Measurements from ENCODE around the gene TOR4A.

TOR4A gene

DNA sequence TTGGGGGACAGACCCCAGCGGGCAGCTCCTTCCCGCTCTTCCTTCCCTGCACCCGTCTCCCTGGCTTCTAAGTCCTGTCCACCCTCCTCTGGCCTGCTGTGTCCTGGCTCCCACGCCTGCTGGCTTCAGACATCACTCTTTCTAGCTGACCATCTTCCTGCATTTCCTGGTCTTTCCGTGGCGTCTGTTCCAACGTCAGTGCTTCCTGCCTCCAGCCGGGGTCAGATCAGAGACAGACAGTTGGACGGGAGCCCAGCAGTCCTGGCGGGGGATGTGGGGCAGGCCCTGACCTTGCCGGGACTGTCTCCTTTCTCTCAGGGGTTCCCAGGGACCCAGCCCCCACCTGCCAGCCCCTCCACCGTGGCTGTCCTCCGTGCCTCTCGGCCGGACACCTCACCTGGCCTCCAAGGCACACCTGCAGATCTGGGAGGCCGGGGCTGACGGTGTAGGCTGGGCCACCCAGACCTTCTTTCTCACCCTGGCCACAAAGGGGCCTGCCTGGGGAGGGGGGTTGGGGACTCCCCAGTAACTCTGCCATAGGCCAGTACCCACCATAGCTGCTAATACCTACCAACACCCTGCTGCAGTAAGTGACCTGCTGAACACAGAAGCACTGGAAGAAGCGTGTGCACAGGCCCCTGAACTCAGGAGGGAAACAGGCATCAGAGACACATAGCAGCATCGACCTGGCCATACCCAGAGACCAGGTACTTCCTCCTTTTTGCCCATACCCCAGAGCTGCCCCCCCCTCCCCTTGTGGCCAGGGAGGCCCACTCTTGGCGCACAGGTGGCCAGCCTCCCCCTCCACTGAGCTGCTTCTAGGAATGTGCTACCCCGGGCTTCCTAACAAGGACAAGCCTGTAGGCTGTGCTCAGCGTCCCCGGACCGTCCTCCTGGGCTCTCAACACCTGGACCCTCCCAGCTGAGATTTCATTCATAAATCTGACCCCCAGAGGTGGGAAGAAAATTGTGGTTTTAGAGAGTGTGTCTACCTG lies 19.4 kb downstream of the TOR4A start:
- DNase-seq: no peak

DNA sequence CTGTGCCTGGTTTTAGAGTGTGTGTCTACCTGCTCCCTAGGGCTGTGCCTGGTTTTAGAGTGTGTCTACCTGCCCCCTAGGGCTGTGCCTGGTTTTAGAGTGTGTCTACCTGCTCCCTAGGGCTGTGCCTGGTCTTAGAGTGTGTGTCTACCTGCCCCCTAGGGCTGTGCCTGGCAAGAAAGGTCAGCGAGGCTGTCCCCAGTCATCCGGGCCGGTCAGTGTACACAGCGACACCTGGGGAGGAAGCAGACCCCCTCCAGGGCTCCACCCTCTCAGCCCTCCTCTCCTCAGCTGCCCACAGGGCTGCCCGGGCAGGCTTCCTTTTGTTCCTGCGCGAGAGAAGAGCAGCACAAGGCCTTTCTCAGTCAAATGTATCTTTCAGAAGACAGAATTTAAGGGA lies 20.4 kb downstream of the TOR4A start:
- no peak for DNase-seq

DNA sequence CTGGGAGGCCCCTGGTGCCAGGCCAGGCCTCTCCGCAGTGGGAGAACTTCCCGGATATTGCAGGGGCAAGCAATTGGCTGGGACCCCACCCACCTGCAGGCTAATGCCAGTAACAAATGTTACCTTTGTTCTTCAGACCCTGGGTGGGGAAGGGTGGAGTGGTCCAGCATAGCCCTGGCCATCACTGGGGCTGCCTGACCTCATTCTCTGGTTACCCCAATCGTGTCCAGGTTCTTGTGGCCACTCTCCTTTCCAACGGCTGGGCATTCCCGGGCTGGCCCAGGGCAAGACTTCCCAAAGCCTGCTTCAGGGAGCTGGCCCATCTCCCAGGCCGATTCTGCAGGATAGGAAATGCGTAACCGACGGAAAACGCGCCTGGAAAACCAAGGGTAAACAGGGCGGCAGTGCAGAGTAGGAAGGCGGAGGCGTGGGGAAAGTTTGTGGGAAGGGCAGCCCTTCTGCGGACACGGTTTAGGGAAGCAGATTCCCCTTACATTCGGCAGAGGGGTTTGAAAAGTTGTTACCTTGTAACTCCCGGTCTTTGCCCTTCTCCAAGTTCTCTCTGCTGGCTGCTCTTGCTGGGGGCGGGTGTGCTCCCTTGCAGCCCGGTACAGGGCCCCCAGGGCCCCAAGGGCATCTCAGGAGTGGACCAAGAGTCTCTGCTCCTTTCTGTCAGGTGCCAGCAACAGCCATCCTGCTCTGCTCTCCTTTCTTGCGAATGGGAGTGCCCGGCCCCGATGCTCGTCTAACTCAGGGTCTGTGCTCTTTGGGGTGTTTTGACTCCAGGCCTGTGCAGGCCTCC lies 21.1 kb downstream of the TOR4A start:
- DNase-seq: no peak

DNA sequence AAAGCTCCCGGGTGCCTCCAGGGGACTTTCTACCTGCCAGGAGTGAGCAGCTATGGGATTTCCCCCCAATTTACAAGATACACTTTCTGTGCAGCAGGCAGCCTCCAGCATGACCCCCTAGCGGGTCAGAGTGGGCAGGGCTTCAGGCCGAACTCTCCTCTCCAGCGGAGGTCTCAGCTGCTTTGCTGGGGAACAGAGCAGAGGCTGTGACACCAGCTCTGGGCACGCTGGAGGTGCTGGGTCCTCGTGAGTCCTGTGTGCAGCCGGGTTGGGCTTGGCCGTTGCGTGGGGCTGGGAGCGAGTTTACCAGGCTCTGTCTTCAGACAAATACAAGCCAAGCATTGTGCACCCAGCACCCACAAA lies 21.7 kb downstream of the TOR4A start:
- DNase-seq: no peak

DNA sequence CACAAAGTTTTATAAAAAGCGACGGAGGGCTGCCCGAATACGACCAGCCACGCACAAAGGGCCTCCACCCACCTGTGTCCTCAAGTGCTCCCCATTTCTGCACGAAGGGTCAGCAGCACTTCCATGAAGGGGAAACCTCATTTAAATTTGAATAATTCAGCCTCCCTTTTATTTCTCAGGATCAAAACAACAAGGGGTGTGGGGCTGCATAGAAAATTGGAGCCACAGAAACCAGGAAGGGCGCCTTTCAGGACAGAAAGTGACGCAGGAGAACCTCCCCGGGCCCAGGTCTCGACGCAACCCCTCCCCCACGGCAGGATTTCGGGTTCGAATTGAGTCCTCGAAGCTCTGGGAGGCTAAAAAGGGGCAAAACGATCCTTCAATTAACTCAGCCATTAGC lies 22.4 kb downstream of the TOR4A start:
- DNase-seq: peak; percentile 12

DNA sequence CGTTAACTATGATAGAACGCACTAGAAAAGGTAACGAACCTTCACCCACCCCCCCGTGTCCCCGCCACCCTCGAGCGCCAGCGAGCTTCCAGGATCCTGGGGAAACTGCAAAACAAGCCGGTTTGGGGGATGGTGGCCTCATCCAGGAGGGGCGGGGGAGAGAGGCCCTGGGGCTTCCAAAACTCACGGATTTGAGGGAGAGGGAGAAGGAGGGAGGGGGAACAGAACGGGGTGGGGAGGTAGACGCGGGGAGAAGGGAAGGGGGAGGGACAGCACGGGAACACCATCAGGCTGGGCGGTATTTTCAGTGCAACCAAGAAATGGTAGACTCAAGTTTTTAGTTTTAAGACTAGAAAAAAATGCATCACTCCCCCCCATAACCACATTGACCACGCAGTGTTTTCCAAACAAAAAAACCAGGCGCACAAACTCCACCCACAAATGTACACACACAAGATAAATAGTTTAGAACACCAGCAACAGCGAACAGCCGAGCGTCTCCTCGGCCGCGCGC lies 23.1 kb downstream of the TOR4A start:
- no peak for DNase-seq

DNA sequence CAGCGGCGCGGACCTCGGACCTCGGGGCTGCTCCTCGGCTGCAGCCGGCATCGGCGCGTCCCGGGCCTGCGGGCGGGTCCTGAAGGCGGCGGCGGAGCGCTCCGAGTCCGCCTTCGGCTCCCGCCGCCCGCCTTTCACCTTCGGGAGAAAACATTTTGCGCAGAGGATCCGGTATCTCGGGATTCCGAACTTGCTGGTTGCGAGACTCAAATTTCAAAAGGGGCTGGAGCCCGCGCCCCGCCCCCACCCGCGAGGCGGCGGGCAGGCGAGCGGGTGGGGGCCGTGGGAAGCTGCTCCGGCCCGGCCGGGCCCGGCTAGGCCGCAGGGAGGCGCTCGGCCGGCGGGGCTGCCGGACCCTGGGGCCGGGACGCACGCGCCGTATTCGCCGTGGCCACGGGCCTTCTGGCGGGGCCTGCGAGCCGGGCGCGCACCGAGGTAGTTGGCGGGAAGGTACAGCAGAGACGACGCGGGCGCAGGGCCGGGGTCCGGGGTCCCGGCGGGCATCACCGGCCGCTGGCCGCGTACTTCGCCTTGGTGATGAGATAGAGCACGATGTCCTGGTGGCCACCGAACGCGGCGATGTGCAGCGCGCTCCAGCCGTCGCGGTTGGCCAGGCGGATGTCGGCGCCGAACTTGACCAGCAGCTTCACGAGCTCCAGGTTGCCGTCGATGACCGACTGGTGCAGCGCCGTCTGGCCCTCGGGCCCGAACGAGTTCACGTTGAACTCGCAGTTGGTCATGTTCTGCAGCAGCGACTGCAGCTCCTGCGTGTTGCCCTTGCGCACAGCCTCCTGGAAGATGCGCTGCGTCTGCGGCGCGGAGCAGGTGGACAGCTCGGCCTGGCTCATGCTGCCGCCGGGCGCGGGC lies 23.8 kb downstream of the TOR4A start:
- DNase-seq: peak; percentile 30

DNA sequence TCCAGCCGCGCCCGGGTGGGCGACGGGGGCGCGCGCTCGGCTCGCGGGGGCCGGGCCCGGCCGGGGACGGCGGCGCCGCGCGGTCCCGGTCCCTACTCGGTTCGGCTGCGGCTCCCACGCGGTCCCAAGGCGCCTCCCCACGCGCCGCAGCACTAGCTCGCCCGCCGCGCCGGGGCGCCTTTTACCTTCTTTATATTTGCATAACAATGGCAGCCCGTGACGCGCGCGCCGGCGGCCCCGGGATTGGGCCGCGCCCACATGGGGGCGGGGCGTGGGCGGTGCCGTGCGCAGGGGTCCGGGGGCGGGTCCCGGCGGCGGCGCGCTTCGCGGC lies 24.6 kb downstream of the TOR4A start, which contains the start of gene NRARP:
NRARP (minus strand) TSS at position 154 of the 331 bp plus-strand sequence. CDS start 343 bp downstream, outside the sequence.
- DNase-seq: peak; percentile 75

DNA sequence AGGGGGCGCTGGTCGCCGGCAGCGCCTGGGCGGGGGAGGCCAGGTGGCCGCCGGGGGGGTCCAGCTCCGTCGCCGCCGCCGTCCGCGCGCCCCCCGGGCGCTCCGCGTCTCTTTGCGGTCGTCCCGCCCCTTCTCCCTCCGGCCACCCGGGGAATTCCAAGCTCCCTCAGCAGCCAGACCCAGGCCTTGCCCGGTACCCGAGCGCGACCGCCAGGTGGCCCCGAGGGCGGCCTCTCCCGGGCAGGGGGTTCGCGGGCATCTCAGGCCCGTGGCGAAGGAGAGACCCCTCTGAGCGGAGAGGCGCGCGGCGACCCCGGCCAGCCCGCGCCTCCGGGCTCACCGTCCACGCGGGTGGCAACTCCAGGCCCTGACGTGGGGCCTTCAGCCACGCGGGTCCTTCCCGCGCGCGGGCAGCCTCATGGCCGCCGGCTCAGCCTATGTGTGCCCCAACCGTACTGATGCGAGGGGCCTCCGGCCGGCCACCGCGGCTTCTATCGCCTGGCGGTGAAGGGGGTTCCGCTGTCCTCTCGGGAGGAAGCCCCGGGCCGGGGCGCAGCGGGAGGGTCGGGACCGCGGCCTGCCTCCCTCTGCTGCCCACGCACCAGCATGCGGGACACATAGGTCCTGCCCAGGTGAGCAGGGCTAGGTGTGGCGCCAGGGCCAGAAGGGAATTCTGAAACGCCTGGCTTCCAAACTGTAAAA lies 25.1 kb downstream of the TOR4A start:
- DNase-seq: peak; percentile 74

DNA sequence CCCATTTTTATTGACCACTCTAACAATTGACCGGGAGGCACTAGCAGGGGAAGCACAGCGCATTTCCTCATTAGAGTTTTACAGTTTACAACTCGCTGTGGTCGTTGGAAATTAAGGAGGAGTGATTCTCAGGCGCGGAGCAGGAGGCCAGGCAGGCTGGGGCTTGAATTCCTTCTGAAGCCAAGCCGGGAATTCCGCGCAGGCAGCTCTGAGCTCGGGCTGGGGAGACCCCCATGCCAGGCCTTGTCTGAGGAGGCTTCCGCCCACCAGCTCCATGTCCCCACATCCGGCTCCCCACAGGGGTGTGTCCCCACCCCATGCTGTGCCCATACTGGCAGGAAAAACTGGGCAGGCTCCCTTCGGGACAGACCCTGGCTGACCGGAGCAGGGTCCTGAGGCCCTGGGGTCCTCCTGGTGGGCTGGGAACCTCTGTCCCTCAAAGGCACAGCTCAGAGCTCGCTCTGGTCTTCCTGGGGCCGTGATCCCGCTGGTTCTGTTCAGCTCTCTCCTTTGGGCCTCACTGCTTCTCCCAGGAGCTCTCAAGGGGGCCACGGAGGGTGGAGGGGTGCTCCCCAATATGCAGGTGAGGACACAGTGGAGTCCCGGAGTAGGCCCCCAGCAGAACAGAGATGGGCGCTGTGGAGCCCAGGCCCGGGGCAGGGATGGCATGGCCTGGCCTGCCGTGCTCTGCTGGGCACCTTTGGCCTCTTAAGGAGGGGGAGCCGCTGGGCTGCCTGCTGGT lies 25.8 kb downstream of the TOR4A start:
- no peak for DNase-seq

DNA sequence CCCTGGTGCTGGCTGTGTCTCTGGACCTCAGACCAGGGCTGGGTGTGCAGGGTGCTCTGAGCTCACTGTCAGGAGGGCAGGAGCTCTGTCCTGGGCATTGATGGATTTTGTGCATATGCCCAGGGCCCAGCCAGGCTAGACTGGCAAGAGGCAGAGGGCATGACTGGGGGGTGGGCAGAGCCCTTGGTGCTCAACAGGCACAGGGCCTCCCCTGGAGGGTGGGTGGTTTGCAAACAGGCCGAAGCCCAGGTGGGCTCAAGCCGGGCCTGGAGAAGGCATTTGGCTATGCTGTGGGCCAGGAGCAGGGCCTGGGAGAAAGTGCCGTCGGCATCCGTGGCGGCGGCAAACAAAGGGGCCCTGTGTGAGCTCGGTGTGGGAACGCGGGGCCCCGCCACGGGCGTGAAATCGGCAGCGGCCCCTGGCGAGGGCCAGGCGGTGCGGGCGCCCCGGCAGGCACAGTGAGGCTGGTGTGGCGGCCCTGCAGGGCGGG lies 26.4 kb downstream of the TOR4A start:
- DNase-seq: no peak

DNA sequence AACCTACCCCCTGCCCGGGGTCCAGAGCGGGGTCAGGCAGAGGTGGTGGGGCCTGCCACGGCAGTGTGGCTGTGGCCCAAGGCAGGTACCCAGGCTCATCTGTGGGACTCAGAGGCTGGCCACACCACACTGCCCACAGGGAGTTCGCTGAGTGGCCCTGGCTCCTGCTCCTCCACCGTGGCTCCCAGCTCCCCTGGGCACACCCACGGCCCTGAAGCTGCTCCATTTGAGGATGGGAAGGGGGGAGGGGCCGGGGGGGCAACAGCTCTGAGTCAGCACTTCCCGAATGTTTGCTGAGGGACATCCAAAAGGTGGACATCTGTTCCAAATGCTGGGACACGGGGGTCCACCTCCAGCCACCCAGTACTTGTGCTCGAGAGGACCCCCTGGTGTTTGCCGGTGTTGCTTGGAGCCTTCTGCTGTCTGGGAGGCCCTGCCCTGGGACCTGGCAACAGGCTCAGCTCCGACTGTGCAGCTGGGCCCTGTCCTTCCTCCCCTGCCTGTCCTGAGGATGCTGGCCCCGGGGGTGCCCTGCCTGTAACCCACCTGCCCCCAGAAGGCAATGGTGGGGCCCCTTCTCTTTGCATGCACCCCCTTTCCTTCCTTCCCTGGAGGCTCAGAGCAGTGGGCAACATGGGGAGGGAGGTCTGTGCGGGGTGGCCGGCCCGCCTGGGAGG lies 27.0 kb downstream of the TOR4A start:
- peak; percentile 11 for DNase-seq

DNA sequence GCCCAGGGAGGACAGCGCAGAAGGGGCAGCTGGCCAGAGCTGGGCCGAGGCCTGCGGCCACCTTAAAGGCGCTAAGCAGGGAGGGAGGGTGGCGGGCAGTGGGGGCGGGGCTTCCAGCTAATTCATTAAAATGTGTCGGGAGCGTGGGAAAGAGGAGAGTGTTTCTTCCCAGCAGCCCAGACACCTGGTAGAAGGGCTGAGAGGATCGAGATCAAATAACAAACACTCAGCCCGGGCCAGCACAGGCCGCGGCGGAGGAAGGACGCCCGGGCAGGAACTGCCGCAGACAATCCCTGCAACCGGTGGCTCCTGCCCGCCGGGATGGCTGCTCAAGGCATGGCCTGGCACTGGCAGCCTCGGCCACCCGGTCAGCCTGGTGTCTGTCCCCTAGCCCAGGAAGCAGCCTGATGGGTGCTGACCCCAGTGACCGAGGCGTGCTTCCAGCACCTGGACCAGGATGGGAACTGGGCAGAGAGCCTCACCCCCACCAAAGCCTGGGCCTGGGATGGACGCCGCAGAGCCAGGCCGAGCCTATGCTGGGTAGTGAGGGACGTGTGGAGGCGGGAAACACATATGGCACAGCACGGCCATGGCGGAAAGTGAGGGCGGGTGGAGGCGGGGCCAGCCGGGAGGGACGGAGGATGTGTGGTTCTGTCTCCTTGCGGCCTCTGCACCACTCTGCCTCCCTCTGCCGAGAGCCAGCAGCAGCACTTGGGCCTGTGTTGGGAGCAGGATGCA lies 27.7 kb downstream of the TOR4A start:
- DNase-seq: peak; percentile 77

DNA sequence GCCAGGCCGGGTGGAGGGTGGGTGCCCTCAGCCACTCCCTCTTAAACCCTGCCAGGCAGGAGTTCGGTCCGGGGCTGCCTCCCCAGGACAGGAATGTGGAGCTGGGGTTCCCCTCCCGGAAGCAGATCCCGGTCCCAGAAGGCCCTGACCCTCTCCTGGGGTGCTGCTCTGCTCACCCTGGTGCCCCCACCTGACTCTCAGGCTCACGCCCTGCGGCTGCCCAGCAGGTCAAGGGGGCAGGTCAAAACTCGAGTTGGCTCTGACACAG lies 28.2 kb downstream of the TOR4A start:
- no peak for DNase-seq

DNA sequence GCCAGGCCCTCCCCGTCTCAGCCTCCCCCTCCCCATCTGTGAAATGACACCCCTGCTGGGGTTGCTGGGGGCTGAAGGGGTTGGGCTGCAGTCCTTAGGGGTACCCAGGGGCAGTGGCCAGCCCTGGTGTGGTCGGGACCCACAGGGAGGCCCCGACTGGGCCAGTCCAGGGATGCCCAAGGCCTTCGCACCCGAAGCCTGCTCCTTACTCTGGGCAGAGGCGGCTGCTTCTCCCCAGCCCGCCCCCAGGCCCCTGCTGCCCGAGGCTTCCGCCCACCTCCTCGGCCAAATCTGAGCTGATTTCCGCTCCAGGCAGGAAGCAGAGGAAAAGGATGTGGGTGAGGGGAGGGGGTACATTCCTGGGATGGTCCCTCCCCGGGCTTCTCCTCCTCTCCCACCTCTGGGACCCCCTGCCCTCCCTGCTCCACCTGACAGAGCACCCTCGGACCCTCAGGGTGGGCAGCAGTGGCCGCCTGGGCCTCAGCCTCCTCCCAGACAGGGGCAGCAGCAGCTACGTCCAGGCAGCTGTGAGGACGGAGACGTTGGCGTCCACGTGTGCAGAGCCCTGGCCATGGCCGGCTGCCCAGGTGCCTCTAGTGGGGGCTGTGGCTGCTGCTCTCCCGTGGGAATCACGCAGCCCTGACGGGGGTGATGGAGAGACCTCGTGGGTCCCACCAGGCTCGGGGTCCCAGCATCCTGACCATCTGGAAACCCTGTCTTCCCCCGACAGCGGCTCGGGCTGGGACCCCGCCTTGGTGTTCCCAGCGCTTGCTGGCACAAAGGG lies 28.7 kb downstream of the TOR4A start:
- no peak for DNase-seq

DNA sequence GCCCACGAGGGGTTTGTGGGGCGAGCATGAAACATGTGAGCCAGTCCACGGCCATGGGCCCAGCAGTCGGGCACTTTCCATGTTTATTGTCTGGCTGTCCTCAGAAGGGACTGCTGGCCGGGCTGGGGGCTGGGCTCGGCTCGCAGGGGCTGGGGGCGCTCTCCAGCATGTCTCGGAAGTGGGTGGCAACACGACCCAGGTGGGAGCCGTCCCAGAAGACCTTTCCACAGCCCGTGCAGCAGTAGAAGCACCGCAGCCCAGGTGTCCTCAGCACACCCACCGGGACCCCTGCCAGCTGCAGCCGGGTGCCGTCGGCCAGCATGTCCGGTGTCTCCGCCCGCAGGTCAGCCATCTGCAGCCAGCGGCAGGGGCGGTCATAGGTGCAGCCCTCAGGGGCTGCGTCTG lies 29.3 kb downstream of the TOR4A start:
- DNase-seq: no peak

DNA sequence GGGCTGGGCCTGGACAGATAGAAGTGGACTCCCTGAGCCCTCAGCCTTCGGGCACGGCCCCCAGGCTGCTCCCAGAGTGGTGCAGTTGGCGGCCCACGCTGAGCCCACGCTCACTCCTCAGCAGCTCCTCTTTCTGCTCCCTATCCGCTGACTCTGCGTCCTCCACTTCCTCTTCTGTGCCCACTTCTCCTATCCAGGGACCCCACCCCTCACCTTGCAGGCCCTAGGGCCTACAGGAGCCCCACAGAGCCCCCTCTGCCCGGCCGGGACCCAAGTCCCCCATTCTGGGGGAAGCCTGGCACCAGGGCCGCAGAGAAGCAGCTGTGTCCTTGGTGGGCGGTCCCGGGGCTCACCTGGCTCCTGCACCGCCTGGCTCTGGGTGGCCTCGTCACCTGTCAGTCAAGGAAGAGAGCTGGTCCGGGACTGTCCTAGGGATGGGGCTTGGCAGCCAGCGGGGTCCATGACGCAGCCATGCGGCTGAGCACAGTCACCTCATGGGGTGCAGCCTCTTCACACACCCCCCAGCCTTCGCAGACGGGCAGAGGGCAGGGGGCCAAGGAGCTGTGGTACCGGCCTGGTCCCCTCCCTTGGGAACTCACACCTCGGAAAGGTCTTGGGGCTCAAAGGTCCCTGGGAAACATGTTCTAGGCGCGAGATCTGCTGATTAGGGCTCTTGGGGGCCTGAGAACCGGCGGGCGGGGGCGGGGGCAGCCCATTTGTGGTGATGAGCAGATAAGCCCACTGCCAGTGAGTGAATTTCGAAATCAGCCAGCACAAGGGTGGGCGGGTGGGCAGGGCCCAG lies 29.9 kb downstream of the TOR4A start:
- no peak for DNase-seq

DNA sequence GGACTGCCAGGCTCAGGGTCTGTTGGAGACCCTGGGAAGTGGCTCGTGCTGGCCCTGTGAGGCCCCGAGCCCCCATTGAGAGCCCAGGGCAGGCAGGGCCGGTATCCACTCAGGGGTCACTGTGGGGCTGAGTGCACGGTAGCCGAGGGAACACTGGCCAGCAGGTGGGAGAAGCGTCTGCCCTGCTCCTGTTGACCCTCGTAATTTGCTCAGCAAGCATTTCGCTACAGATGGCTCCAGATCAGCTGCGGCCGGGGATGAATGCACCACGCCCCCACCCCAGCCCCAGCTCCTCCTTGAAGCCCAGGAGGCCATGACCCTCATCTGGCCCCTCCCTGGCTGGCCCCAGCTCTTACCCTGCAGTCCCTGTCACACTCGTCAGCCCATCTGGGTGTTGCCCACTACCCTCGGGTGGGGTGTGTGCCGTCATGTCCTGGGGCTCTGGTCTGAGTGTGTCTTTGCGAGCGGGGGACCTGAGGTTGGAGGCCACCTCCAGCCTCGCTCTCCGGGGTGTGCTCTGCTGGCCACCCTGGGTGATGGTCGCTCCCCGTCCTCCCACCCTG lies 30.6 kb downstream of the TOR4A start:
- no peak for DNase-seq
